CD4-positive, alpha-beta memory T cell (primary cell): ENCODE data around the gene PRKAR1A. TPM values are rescaled to one million over a fixed set of nuclear protein-coding genes. Genes with fewer than 3 reads are reported as not detected.

Source experiments
- CTCF ChIA-PET: fragments of 350-600 bp; sonication (Branson Sonifier 250); formaldehyde crosslinking; loops from one replicate; lab custom pipeline; 2021; ENCODE audit warnings: inconsistent platforms; ENCODE audit not compliant: partially characterized antibody; lab: Charles Lee
- POLR2A ChIA-PET: fragments of 350-600 bp; sonication (Branson Sonifier 250); formaldehyde crosslinking; loops from one replicate; lab custom pipeline; 2021; ENCODE audit not compliant: partially characterized antibody; lab: Charles Lee
- DNase-seq, 5 donors: peaks; one replicate each; pipeline versions ENCODE4 v3.0.0 to v3.0.0-alpha.2; 2020 to 2022; ENCODE audit warnings: mixed read lengths in 1 of 5
- H3K27ac ChIP-seq: one replicate; pipeline ENCODE4 v1.7.0; 2013; ENCODE audit warnings: low read depth, low read length
- H3K27me3 ChIP-seq: 2 replicates; pipeline ENCODE4 v1.7.0; 2013; ENCODE audit warnings: mild to moderate bottlenecking, low read length, moderate library complexity; ENCODE audit not compliant: insufficient read depth
- H3K36me3 ChIP-seq: 2 replicates; pipeline ENCODE4 v1.7.0; 2013; ENCODE audit warnings: mild to moderate bottlenecking, low read length, moderate library complexity; ENCODE audit not compliant: insufficient read depth
- H3K4me1 ChIP-seq: 2 replicates; pipeline ENCODE4 v1.7.0; 2013; ENCODE audit warnings: mild to moderate bottlenecking, low read length, moderate library complexity; ENCODE audit not compliant: insufficient read depth
- H3K4me3 ChIP-seq, 2 donors: one replicate each; pipeline ENCODE4 v1.7.0; 2013; ENCODE audit warnings: low read length in 2 of 2, mild to moderate bottlenecking in 1 of 2
- H3K9me3 ChIP-seq, 2 donors: one replicate each; pipeline ENCODE4 v1.7.0; 2013; ENCODE audit warnings: low read length in 2 of 2, control low read depth in 1 of 2; ENCODE audit not compliant: control insufficient read depth in 1 of 2
- H3K27ac Mint-ChIP-seq, 7 donors: one replicate each; pipeline ENCODE4 v1.8.0; 2020 to 2021; ENCODE audit warnings: mixed read lengths in 7 of 7, mild to moderate bottlenecking in 6 of 7, inconsistent platforms in 3 of 7, moderate library complexity in 3 of 7
- H3K27me3 Mint-ChIP-seq, 2 donors: one replicate each; pipeline ENCODE4 v1.8.0; 2020 to 2021; ENCODE audit warnings: mixed read lengths in 2 of 2
- H3K36me3 Mint-ChIP-seq, 2 donors: one replicate each; pipeline ENCODE4 v1.8.0; 2020 to 2021; ENCODE audit warnings: mixed read lengths in 2 of 2, inconsistent platforms in 1 of 2, mild to moderate bottlenecking in 1 of 2
- H3K4me1 Mint-ChIP-seq, 4 donors: one replicate each; pipeline ENCODE4 v1.8.0; 2020 to 2021; ENCODE audit warnings: mixed read lengths in 4 of 4, mild to moderate bottlenecking in 1 of 4
- H3K4me3 Mint-ChIP-seq, 8 donors: one replicate each; pipeline ENCODE4 v1.8.0; 2020 to 2021; ENCODE audit warnings: mixed read lengths in 8 of 8, mild to moderate bottlenecking in 7 of 8, moderate library complexity in 6 of 8, inconsistent platforms in 3 of 8
- H3K9me3 Mint-ChIP-seq, 8 donors: one replicate each; pipeline ENCODE4 v1.8.0; 2020 to 2021; ENCODE audit warnings: mixed read lengths in 8 of 8, mild to moderate bottlenecking in 5 of 8, inconsistent platforms in 3 of 8, moderate library complexity in 1 of 8
- intact Hi-C: fragments of 100-400 bp; cut with micrococcal nuclease; formaldehyde crosslinking; loops from one replicate; pipeline ENCODE4 v1.15.1; 2023
- polyA plus RNA-seq, 2 donors: library from polyadenylated mRNA; unstranded; fragments of 300-500 nt; fragmentation: Illumina TruSeq; gene quantifications; one replicate each; pipeline ENCODE4 v1.2.3, GENCODE V29; 2021
- total RNA-seq, 2 experiments: library from RNA; stranded (reverse); gene quantifications; one replicate each; pipeline ENCODE4 v1.2.3, GENCODE V29; 2021

Gene PRKAR1A
- total and polyA plus RNA-seq, 4 experiments from 2014 or later = 182 to 220 (median 188) TPM

DNA sequence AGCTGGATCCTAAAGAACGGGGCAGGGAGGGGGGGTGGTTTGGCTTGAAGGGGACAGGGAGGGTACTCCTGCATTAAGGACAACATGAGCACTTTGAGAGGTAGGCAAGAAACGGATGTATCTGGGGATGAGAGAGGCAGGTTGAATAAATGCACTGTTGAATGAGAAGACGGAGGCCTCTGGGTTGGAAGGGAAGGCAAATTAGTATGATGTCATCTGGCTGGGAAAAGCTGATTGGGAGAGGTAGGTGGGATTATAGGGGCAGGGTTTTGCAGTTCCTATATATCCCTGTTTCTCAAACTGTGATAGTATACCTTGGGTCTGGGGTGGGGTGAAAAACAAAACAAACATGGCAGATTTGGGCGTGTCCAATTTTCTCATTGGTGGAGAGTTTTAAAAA, 44.3 kb downstream of the PRKAR1A start:
- H3K36me3 Mint-ChIP-seq = peaks cover 0 to 13% of the 10 kb centered on the region in 2 donors
- Histone ChIP-seq H3K4me3 (no peak overlapping the region), H3K9me3 (no peaks in the 10 kb centered on the region), H3K27ac (no peak overlapping the region), H3K27me3 (no peaks in the 10 kb centered on the region), H3K36me3 (no peaks in the 10 kb centered on the region), H3K4me1 (no peaks in the 10 kb centered on the region)
- intact Hi-C loops = no loop called here
- POLR2A ChIA-PET = no interaction called here
- H3K27me3 Mint-ChIP-seq = no peaks in the 10 kb centered on the region
- H3K27ac Mint-ChIP-seq = no peak overlapping the region
- H3K4me3 Mint-ChIP-seq = no peak overlapping the region
- H3K4me1 Mint-ChIP-seq = no peaks in the 10 kb centered on the region
- CTCF ChIA-PET = no interaction called here
- H3K9me3 Mint-ChIP-seq = peaks cover 0 to 1% (median 0%) of the 10 kb centered on the region in 8 donors
- DNase-seq = no peak

DNA sequence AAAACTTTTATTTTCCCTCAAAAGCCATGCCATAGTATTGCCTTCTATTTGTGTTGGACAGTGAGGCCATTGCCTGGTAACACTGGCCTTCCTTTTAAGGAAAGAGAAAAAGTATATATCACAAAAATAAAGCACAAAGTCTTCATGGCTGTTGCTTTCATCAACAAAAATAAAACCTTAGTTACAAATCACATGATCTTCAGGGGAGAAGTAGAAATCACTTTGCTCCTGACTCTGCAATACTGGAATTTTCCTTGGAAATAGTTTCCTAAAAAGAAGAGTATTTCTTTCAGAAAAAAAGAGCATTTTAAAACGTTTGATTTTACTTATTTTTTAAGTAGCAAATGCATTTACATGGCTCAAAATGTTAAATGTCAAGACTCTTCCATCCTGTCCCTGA, 47.1 kb downstream of the PRKAR1A start:
- H3K27me3 ChIP-seq = no peaks in the 10 kb centered on the region

DNA sequence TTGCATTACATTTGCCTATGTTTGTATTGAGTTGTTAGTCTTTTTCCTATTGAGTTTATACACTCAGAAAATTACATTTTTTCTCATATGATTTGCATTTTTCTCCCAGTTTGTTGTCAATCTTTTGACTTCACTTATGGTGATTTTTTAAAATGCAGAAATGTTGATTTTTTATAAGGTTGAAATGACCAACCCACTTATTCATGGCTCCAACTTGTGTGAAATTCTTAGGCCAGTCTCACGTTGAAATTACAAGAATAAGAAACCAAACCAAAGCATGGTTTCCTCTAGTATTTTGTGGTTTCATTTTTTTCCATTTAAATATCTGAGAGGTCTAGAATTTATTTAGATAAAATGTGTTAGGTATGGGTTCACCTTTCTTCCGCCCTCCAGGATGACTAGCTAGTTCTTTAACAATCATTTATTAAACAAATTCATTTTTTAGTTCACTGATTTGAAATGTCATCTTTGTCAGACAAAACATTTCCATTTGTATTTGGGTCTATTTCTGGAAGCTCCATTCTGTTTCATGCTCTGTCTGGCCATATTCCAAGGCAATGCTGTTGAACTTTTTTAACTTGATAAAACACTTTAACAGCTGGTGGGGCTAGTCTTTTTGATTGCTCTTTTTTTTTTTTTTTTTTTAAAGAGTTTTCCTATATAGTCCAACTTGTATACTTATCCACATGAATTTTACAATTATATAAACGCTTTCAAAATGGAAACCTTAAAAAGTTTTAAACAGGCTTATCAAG, 48.9 kb downstream of the PRKAR1A start:
- Histone ChIP-seq H3K4me1 (no peaks in the 10 kb centered on the region), H3K27ac (no peak overlapping the region), H3K36me3 (no peaks in the 10 kb centered on the region), H3K4me3 (no peak overlapping the region), H3K9me3 (no peaks in the 10 kb centered on the region), H3K27me3 (no peaks in the 10 kb centered on the region)
- Mint-ChIP-seq H3K27me3 (peaks cover 0 to 2% of the 10 kb centered on the region in 2 donors), H3K9me3 (peaks cover 0 to 4% (median 0%) of the 10 kb centered on the region in 8 donors), H3K27ac (no peak overlapping the region), H3K4me1 (no peaks in the 10 kb centered on the region), H3K4me3 (no peak overlapping the region), H3K36me3 (peaks cover 0 to 8% of the 10 kb centered on the region in 2 donors)
- ChIA-PET CTCF (no interaction called here), POLR2A (no interaction called here)
- DNase-seq = no peak
- intact Hi-C loops = no loop called here

More for the DNA sequence above, 47.1 kb downstream of the PRKAR1A start:
- no peak overlapping the region for H3K27ac Mint-ChIP-seq
- ChIA-PET POLR2A (no interaction called here), CTCF (no interaction called here)
- Histone ChIP-seq H3K4me3 (no peak overlapping the region), H3K27ac (no peak overlapping the region), H3K9me3 (no peaks in the 10 kb centered on the region), H3K36me3 (no peaks in the 10 kb centered on the region), H3K4me1 (no peaks in the 10 kb centered on the region)
- no peaks in the 10 kb centered on the region for H3K4me1 Mint-ChIP-seq
- peaks cover 0 to 1% (median 0%) of the 10 kb centered on the region in 8 donors for H3K9me3 Mint-ChIP-seq
- no peak for DNase-seq
- intact Hi-C loops = no loop called here
- H3K27me3 Mint-ChIP-seq = no peaks in the 10 kb centered on the region
- no peak overlapping the region for H3K4me3 Mint-ChIP-seq
- H3K36me3 Mint-ChIP-seq = peaks cover 0 to 13% of the 10 kb centered on the region in 2 donors

GRCh38 chr17:68562736-68563135, 50.5 kb downstream of the PRKAR1A start:
- Mint-ChIP-seq H3K4me3 (no peak overlapping the region), H3K4me1 (no peaks in the 10 kb centered on the region), H3K27me3 (peaks cover 4% of the 10 kb centered on the region in 2 donors), H3K36me3 (no peaks in the 10 kb centered on the region), H3K9me3 (peaks cover 0 to 4% (median 0%) of the 10 kb centered on the region in 8 donors), H3K27ac (no peak overlapping the region)
- no peaks in the 10 kb centered on the region for H3K4me1 ChIP-seq
- H3K36me3 ChIP-seq = no peaks in the 10 kb centered on the region
- H3K27me3 ChIP-seq = no peaks in the 10 kb centered on the region
- DNase-seq = no peak
- POLR2A ChIA-PET = no interaction called here
- intact Hi-C loops = no loop called here
- CTCF ChIA-PET = interaction anchor here (1.0 kb wide), 1 partner anchor 25 kb away, joined by 4 read pairs; no protein-coding TSS in a partner anchor
- no peak overlapping the region for H3K27ac ChIP-seq
- H3K4me3 ChIP-seq = no peak overlapping the region
- no peaks in the 10 kb centered on the region for H3K9me3 ChIP-seq

- H3K27ac Mint-ChIP-seq = peak overlapping the region in 1 of 7 donors; percentile 12
- no peaks in the 10 kb centered on the region for H3K4me1 Mint-ChIP-seq
- H3K4me3 Mint-ChIP-seq = no peak overlapping the region
- H3K27ac ChIP-seq = no peak overlapping the region
- H3K36me3 ChIP-seq = no peaks in the 10 kb centered on the region
- H3K4me3 ChIP-seq = no peak overlapping the region
- H3K9me3 ChIP-seq = no peaks in the 10 kb centered on the region
- no peak for DNase-seq
- POLR2A ChIA-PET = no interaction called here
- H3K4me1 ChIP-seq = no peaks in the 10 kb centered on the region
- CTCF ChIA-PET = no interaction called here
- peaks cover 0 to 2% (median 0%) of the 10 kb centered on the region in 8 donors for H3K9me3 Mint-ChIP-seq
- H3K36me3 Mint-ChIP-seq = no peaks in the 10 kb centered on the region
- intact Hi-C loops = no loop called here
- peaks cover 5% of the 10 kb centered on the region in 2 donors for H3K27me3 Mint-ChIP-seq
- H3K27me3 ChIP-seq = peaks cover 4% of the 10 kb centered on the region
Observed at GRCh38 chr17:68564415-68565111, 52.3 kb downstream of the PRKAR1A start.

- DNase-seq = no peak
- H3K9me3 Mint-ChIP-seq = peaks cover 0 to 2% (median 0%) of the 10 kb centered on the region in 8 donors
- Histone ChIP-seq H3K4me3 (no peak overlapping the region), H3K4me1 (no peaks in the 10 kb centered on the region), H3K27me3 (peaks cover 4% of the 10 kb centered on the region), H3K36me3 (no peaks in the 10 kb centered on the region), H3K9me3 (no peaks in the 10 kb centered on the region), H3K27ac (no peak overlapping the region)
- H3K27me3 Mint-ChIP-seq = peaks cover 5% of the 10 kb centered on the region in 2 donors
- no peak overlapping the region for H3K4me3 Mint-ChIP-seq
- H3K36me3 Mint-ChIP-seq = no peaks in the 10 kb centered on the region
- intact Hi-C loops = no loop called here
- CTCF ChIA-PET = interaction anchor here (1.0 kb wide), 1 partner anchor 670 kb away, joined by 4 read pairs; no protein-coding TSS in a partner anchor
- H3K27ac Mint-ChIP-seq = no peak overlapping the region
- POLR2A ChIA-PET = no interaction called here
- H3K4me1 Mint-ChIP-seq = peaks cover 0 to 2% (median 0%) of the 10 kb centered on the region in 4 donors
Observed at GRCh38 chr17:68565661-68566441, 53.6 kb downstream of the PRKAR1A start.

DNA sequence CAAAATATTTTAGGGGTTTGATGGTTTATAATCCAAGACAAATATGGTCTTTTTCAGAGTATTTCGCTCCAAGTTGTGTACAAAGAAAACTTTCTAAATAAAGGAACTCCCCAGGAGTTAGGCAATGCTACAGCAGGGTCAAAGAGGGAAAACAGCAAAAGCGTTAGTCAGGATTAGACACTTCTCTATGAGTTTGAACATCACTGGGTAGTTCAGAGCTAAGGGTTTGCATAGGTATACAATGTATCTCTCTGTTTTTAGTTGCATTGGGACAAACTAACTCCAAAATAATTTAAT, 54.2 kb downstream of the PRKAR1A start:
- POLR2A ChIA-PET = no interaction called here
- H3K4me1 ChIP-seq = no peaks in the 10 kb centered on the region
- CTCF ChIA-PET = interaction anchor here (1.0 kb wide), 1 partner anchor 669 kb away, joined by 4 read pairs; no protein-coding TSS in a partner anchor

More for the DNA sequence above, 54.2 kb downstream of the PRKAR1A start:
- no peak overlapping the region for H3K27ac Mint-ChIP-seq
- peaks cover 0 to 2% (median 0%) of the 10 kb centered on the region in 8 donors for H3K9me3 Mint-ChIP-seq
- peaks cover 0 to 2% (median 0%) of the 10 kb centered on the region in 4 donors for H3K4me1 Mint-ChIP-seq
- intact Hi-C loops = no loop called here
- Histone ChIP-seq H3K27me3 (peaks cover 4% of the 10 kb centered on the region), H3K27ac (no peak overlapping the region), H3K4me3 (no peak overlapping the region), H3K9me3 (no peaks in the 10 kb centered on the region), H3K36me3 (no peaks in the 10 kb centered on the region)
- H3K36me3 Mint-ChIP-seq = no peaks in the 10 kb centered on the region
- H3K4me3 Mint-ChIP-seq = no peak overlapping the region
- H3K27me3 Mint-ChIP-seq = peaks cover 5% of the 10 kb centered on the region in 2 donors
- DNase-seq = no peak
